OCI-LY7 (cell line): Measurements from ENCODE around the gene PANK3. TPM values are rescaled to one million over a fixed set of nuclear protein-coding genes. Genes with fewer than 3 reads are reported as not detected.

Source experiments
- BruUV-seq: library from RNA; stranded (reverse); fragments of 400-500 nt; replicated peaks from 2 replicates; lab custom pipeline; 2021; lab: Mats Ljungman, UMichigan
- CTCF ChIA-PET: fragments of 300-600 bp; sonication (Branson Sonifier 250); formaldehyde crosslinking; loops from one replicate; lab custom pipeline; 2022; ENCODE audit warnings: antibody characterized with exemption; ENCODE audit not compliant: unreplicated experiment; lab: Charles Lee
- POLR2A ChIA-PET: fragments of 300-600 bp; sonication (Branson Sonifier 250); formaldehyde crosslinking; loops from one replicate; lab custom pipeline; 2022; ENCODE audit warnings: antibody characterized with exemption; lab: Charles Lee
- DNase-seq: peaks from one replicate; pipeline ENCODE4 v3.0.0-alpha.2; 2015; ENCODE audit warnings: low spot score
- H2AFZ ChIP-seq: fragments of 200-600 bp; sonication (generic), shearing (Covaris generic); 2 replicates; pipeline ENCODE4 v1.6.1; 2014; ENCODE audit warnings: mild to moderate bottlenecking, antibody characterized with exemption, low read length, moderate library complexity
- H3K27ac ChIP-seq: fragments of 200-600 bp; sonication (generic); 2 replicates; pipeline ENCODE4 v1.5.1; 2014; ENCODE audit warnings: mixed run types, low read depth, mild to moderate bottlenecking, moderate library complexity, low read length, inconsistent platforms; ENCODE audit not compliant: poor library complexity, severe bottlenecking
- H3K36me3 ChIP-seq: fragments of 200-600 bp; sonication (generic); 2 replicates; pipeline ENCODE4 v1.6.1; 2014; ENCODE audit warnings: mild to moderate bottlenecking, antibody characterized with exemption, low read length, moderate library complexity, mixed read lengths; ENCODE audit not compliant: insufficient read depth
- H3K4me1 ChIP-seq: fragments of 200-600 bp; sonication (generic); 2 replicates; pipeline ENCODE4 v1.5.1; 2014; ENCODE audit warnings: mild to moderate bottlenecking, low read length; ENCODE audit not compliant: insufficient read depth, poor library complexity, severe bottlenecking
- H3K4me2 ChIP-seq: fragments of 200-600 bp; sonication (generic); 2 replicates; pipeline ENCODE4 v1.6.1; 2014; ENCODE audit warnings: mild to moderate bottlenecking, low read length
- H3K4me3 ChIP-seq: fragments of 200-600 bp; sonication (generic); 2 replicates; pipeline ENCODE4 v1.5.1; 2014; ENCODE audit warnings: mild to moderate bottlenecking, low read depth, low read length; ENCODE audit not compliant: poor library complexity, severe bottlenecking
- H3K79me2 ChIP-seq: fragments of 200-600 bp; sonication (generic); 2 replicates; pipeline ENCODE4 v1.6.1; 2016; ENCODE audit warnings: low read depth, mild to moderate bottlenecking, low read length, moderate library complexity, mixed read lengths; ENCODE audit not compliant: insufficient read depth
- H3K9me2 ChIP-seq: fragments of 200-600 bp; sonication (generic); 2 replicates; pipeline ENCODE4 v1.6.1; 2016; ENCODE audit warnings: mild to moderate bottlenecking, low read length, mixed read lengths; ENCODE audit not compliant: insufficient read depth
- H3K9me3 ChIP-seq: fragments of 200-600 bp; sonication (generic); 2 replicates; pipeline ENCODE4 v1.6.1; 2014; ENCODE audit warnings: mild to moderate bottlenecking, mixed run types, low read length, mixed read lengths
- H4K20me1 ChIP-seq: fragments of 200-600 bp; sonication (generic); 2 replicates; pipeline ENCODE4 v1.6.1; 2014; ENCODE audit warnings: mild to moderate bottlenecking, antibody characterized with exemption, low read length, moderate library complexity, mixed read lengths; ENCODE audit not compliant: insufficient read depth
- EZH2phosphoT487 ChIP-seq: fragments of 200-600 bp; sonication (generic); IDR thresholded peaks from 2 replicates; pipeline ENCODE4 v1.6.1; 2018; ENCODE audit warnings: low read depth, borderline replicate concordance, mild to moderate bottlenecking, mixed run types, antibody characterized with exemption, low read length, moderate library complexity, mixed read lengths
- intact Hi-C: fragments of 100-400 bp; cut with micrococcal nuclease; formaldehyde crosslinking; loops from one replicate; pipeline ENCODE4 v1.10.0; 2022; ENCODE audit not compliant: unreplicated experiment
- total RNA-seq, 2 experiments: library from RNA; depleted of rRNA in 1 of 2; stranded (reverse); fragments of >200 nt in 1 of 2; shearing (Covaris generic) in 1 of 2; gene quantifications; 2 replicates each; pipeline ENCODE4 v1.2.3, GENCODE V29; 2014 to 2022
- TF ChIP-seq, protein P1 (sequence below): fragments of 200-600 bp; sonication (generic); conservative IDR thresholded peaks from 2 replicates; pipeline ENCODE4 v1.5.1; 2014; ENCODE audit warnings: mild to moderate bottlenecking, antibody characterized with exemption, low read length, moderate library complexity, mixed read lengths

PANK3 gene
- total RNA-seq, 2 experiments from 2014 or later, result 33.9 to 76.6 TPM

DNA sequence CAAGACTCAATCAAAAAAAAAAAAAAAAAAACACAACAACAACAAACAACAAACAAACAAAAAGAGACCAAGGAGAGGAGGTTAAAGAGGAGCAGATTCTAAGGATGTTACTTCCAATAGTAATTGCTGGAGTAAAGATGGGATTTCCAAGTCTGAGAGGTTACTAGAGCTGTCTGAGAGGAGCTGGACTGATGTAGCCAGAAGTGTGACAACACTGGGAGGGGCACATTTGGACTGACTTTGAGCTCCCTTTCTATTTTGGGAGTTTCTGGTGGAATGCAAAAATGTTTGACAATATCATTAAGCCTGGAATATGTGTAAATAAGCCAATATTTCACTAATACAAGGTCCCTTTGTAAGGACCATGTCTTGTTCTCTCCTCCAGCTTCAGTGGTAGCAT lies 25.3 kb upstream of the PANK3 start:
- no peak for DNase-seq
- Histone ChIP-seq H3K4me3 (no peak overlapping the region), H4K20me1 (no peaks in the 10 kb centered on the region), H3K79me2 (no peaks in the 10 kb centered on the region), H2AFZ (no peak overlapping the region), H3K4me2 (no peak overlapping the region), H3K36me3 (no peaks in the 10 kb centered on the region), H3K9me3 (no peaks in the 10 kb centered on the region), H3K4me1 (no peaks in the 10 kb centered on the region), H3K9me2 (no peaks in the 10 kb centered on the region), H3K27ac (no peak overlapping the region)
- intact Hi-C loops, result no loop called here
- no peak for TF ChIP-seq EZH2phosphoT487
- BruUV-seq, result no TSS peak
- CTCF ChIA-PET, result no interaction called here
- POLR2A ChIA-PET, result no interaction called here

DNA sequence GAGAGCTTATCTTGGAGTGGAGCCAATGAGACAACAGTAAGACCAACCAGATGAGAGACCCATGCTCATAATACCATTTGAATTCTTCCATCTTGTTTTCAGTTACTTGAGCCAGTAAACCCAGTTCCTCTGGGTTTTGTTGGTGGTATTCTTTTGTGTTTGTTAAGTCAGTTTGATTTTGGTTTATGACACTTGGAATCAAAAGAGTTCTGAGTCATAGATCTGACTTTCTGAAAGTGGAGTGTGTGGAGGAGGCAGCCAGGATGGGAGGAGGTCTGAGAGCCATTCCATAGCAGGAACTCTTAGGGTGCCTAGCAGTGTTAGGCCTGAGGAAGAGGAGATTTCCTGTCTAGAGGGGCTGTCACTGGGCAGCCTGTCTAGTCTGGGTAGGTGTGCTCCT lies 24.6 kb upstream of the PANK3 start:
- H3K79me2 ChIP-seq, result no peaks in the 10 kb centered on the region

DNA sequence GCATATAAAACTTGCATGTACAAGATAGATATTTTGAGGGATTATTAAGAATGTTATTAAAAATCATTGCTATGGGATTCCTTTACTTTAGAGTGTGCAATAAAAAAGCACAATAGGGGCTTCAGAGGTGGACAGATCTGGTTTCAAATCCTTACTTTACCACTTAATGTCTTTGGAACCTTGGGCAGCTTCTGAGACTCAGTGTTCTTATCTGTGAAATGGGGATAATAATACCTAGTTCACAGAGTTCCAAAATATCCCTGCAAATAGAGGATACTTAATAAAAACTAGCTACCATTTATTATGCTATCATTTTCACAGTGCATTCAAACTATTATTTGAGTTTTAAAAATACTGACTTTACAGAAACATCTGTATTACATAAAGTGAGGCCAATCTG lies 23.3 kb upstream of the PANK3 start:
- Histone ChIP-seq H3K79me2 (no peaks in the 10 kb centered on the region), H3K4me1 (no peaks in the 10 kb centered on the region), H3K27ac (no peak overlapping the region), H3K36me3 (no peaks in the 10 kb centered on the region), H3K9me2 (no peaks in the 10 kb centered on the region), H4K20me1 (no peaks in the 10 kb centered on the region), H3K4me2 (no peak overlapping the region), H3K9me3 (0 out of 2 replicates have a peak, but pooled peaks cover 6% of the 10 kb centered on the region), H3K4me3 (no peak overlapping the region), H2AFZ (no peak overlapping the region)
- BruUV-seq, result no TSS peak
- TF ChIP-seq, protein P1, sequence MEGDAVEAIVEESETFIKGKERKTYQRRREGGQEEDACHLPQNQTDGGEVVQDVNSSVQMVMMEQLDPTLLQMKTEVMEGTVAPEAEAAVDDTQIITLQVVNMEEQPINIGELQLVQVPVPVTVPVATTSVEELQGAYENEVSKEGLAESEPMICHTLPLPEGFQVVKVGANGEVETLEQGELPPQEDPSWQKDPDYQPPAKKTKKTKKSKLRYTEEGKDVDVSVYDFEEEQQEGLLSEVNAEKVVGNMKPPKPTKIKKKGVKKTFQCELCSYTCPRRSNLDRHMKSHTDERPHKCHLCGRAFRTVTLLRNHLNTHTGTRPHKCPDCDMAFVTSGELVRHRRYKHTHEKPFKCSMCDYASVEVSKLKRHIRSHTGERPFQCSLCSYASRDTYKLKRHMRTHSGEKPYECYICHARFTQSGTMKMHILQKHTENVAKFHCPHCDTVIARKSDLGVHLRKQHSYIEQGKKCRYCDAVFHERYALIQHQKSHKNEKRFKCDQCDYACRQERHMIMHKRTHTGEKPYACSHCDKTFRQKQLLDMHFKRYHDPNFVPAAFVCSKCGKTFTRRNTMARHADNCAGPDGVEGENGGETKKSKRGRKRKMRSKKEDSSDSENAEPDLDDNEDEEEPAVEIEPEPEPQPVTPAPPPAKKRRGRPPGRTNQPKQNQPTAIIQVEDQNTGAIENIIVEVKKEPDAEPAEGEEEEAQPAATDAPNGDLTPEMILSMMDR, result no peak
- no peak for TF ChIP-seq EZH2phosphoT487
- CTCF ChIA-PET, result no interaction called here
- POLR2A ChIA-PET, result interaction anchor here (0.7 kb wide), 2 partner anchors 139 to 317 kb away, joined by 3 to 4 read pairs; no protein-coding TSS in a partner anchor
- intact Hi-C loops, result no loop called here
- no peak for DNase-seq

More for the DNA sequence above, 24.6 kb upstream of the PANK3 start:
- H3K4me3 ChIP-seq, result no peak overlapping the region
- no peaks in the 10 kb centered on the region for H3K4me1 ChIP-seq
- H3K27ac ChIP-seq, result no peak overlapping the region
- ChIA-PET POLR2A (interaction anchor here (0.5 kb wide), 1 partner anchor 1811 kb away, joined by 3 read pairs; no protein-coding TSS in a partner anchor), CTCF (no interaction called here)
- H3K9me3 ChIP-seq, result 0 out of 2 replicates have a peak, but pooled peaks cover 6% of the 10 kb centered on the region
- H2AFZ ChIP-seq, result no peak overlapping the region
- H3K4me2 ChIP-seq, result no peak overlapping the region
- H3K36me3 ChIP-seq, result no peaks in the 10 kb centered on the region
- BruUV-seq, result no TSS peak
- DNase-seq, result no peak
- H4K20me1 ChIP-seq, result no peaks in the 10 kb centered on the region
- H3K9me2 ChIP-seq, result no peaks in the 10 kb centered on the region
- no peak for TF ChIP-seq EZH2phosphoT487
- TF ChIP-seq, protein P1, result no peak
- intact Hi-C loops, result no loop called here
